ENCODE data around the gene CLEC6A.
"Not testable (repeated sequence)": the region's sequence is repeated elsewhere in the genome, so short reads cannot be mapped to it uniquely, and the experiment has no call there.

CLEC6A gene

GRCh38 chr12:8455727-8456360, at the start of gene CLEC6A:
CLEC6A (plus strand) TSS chr12:8455962; CDS start chr12:8456112, 150 bp downstream.
- no peak for DNase-seq
- no peak for TF ChIP-seq POLR2A (IDR thresholded peaks at IDR 0.05; ENCODE audit: low read length)
- no peak for TF ChIP-seq GATA1 (IDR thresholded peaks at IDR 0.05; ENCODE audit: low read depth, low read length)

- not testable (repeated sequence) for DNase-seq
Observed at GRCh38 chr12:8419576-8419975, 36.2 kb upstream of the CLEC6A start.

GRCh38 chr12:8420506-8420905, 35.3 kb upstream of the CLEC6A start:
- no peak for DNase-seq
- no peak for TF ChIP-seq POLR2A (IDR thresholded peaks at IDR 0.05; ENCODE audit: low read length)
- TF ChIP-seq GATA1 (IDR thresholded peaks at IDR 0.05; ENCODE audit: low read depth, low read length) = no peak

GRCh38 chr12:8444536-8445278, 11.1 kb upstream of the CLEC6A start:
- DNase-seq = not testable (repeated sequence)

GRCh38 chr12:8445731-8446130, 10.0 kb upstream of the CLEC6A start:
- TF ChIP-seq GATA1 (IDR thresholded peaks at IDR 0.05; ENCODE audit: low read depth, low read length) (no peak), POLR2A (IDR thresholded peaks at IDR 0.05; ENCODE audit: low read length) (no peak)
- DNase-seq = no peak

- no peak for DNase-seq
- TF ChIP-seq POLR2A (IDR thresholded peaks at IDR 0.05; ENCODE audit: low read length) (no peak), GATA1 (IDR thresholded peaks at IDR 0.05; ENCODE audit: low read depth, low read length) (no peak)
Observed at GRCh38 chr12:8446642-8447547, 8.9 kb upstream of the CLEC6A start.

GRCh38 chr12:8449355-8449859, 6.4 kb upstream of the CLEC6A start:
- no peak for DNase-seq
- TF ChIP-seq GATA1 (IDR thresholded peaks at IDR 0.05; ENCODE audit: low read depth, low read length) (no peak), POLR2A (IDR thresholded peaks at IDR 0.05; ENCODE audit: low read length) (no peak)

- DNase-seq = no peak
- TF ChIP-seq GATA1 (IDR thresholded peaks at IDR 0.05; ENCODE audit: low read depth, low read length) (no peak), POLR2A (IDR thresholded peaks at IDR 0.05; ENCODE audit: low read length) (no peak)
Observed at GRCh38 chr12:8452036-8452435, 3.7 kb upstream of the CLEC6A start.

- TF ChIP-seq GATA1 (IDR thresholded peaks at IDR 0.05; ENCODE audit: low read depth, low read length) (no peak), POLR2A (IDR thresholded peaks at IDR 0.05; ENCODE audit: low read length) (no peak)
- no peak for DNase-seq
Observed at GRCh38 chr12:8453021-8453513, 2.7 kb upstream of the CLEC6A start.

GRCh38 chr12:8453796-8454195, 2.0 kb upstream of the CLEC6A start:
- DNase-seq = no peak
- TF ChIP-seq POLR2A (IDR thresholded peaks at IDR 0.05; ENCODE audit: low read length) (no peak), GATA1 (IDR thresholded peaks at IDR 0.05; ENCODE audit: low read depth, low read length) (no peak)

GRCh38 chr12:8455271-8455670, 491 bp upstream of the CLEC6A start:
- no peak for TF ChIP-seq POLR2A (IDR thresholded peaks at IDR 0.05; ENCODE audit: low read length)
- TF ChIP-seq GATA1 (IDR thresholded peaks at IDR 0.05; ENCODE audit: low read depth, low read length) = no peak
- no peak for DNase-seq

- no peak for TF ChIP-seq POLR2A (IDR thresholded peaks at IDR 0.05; ENCODE audit: low read length)
- no peak for TF ChIP-seq GATA1 (IDR thresholded peaks at IDR 0.05; ENCODE audit: low read depth, low read length)
- no peak for DNase-seq
Observed at GRCh38 chr12:8461426-8461825, 5.7 kb downstream of the CLEC6A start.

- DNase-seq = peak in 1 of 2 experiments; percentile 39
- TF ChIP-seq POLR2A (IDR thresholded peaks at IDR 0.05; ENCODE audit: low read length) = no peak
- no peak for TF ChIP-seq GATA1 (IDR thresholded peaks at IDR 0.05; ENCODE audit: low read depth, low read length)
Observed at GRCh38 chr12:8465301-8465996, 9.7 kb downstream of the CLEC6A start.

All from erythroblast (primary cell).